ENCODE results near the gene SLCO4A1.

Gene SLCO4A1

GRCh38 chr20:62702895-62703852 lies 60.9 kb downstream of the SLCO4A1 start:
- Histone ChIP-seq H3K9ac (ENCODE audit: low read length) (no peak overlapping the region), H3K9me3 (ENCODE audit: control insufficient read depth, low read length) (no peaks in the 10 kb centered on the region), H3K36me3 (ENCODE audit: control insufficient read depth, insufficient read depth, low read length) (no peaks in the 10 kb centered on the region), H3K4me1 (ENCODE audit: control insufficient read depth, insufficient read depth, low read length) (peaks cover 9% of the 10 kb centered on the region), H3K27me3 (ENCODE audit: control insufficient read depth, insufficient read depth, low read length) (peaks cover 37% of the 10 kb centered on the region), H3K4me3 (ENCODE audit: low read length) (no peak overlapping the region)

- H3K9me3 ChIP-seq (ENCODE audit: control insufficient read depth, low read length): no peaks in the 10 kb centered on the region
- H3K4me3 ChIP-seq (ENCODE audit: low read length): no peak overlapping the region
- peaks cover 9% of the 10 kb centered on the region for H3K4me1 ChIP-seq (ENCODE audit: control insufficient read depth, insufficient read depth, low read length)
- H3K27me3 ChIP-seq (ENCODE audit: control insufficient read depth, insufficient read depth, low read length): peaks cover 38% of the 10 kb centered on the region
- H3K9ac ChIP-seq (ENCODE audit: low read length): no peak overlapping the region
- H3K36me3 ChIP-seq (ENCODE audit: control insufficient read depth, insufficient read depth, low read length): no peaks in the 10 kb centered on the region
Observed at GRCh38 chr20:62703853-62704228, 61.5 kb downstream of the SLCO4A1 start.

GRCh38 chr20:62704341-62704948 lies 62.1 kb downstream of the SLCO4A1 start:
- Histone ChIP-seq H3K9me3 (ENCODE audit: control insufficient read depth, low read length) (no peaks in the 10 kb centered on the region), H3K27me3 (ENCODE audit: control insufficient read depth, insufficient read depth, low read length) (peaks cover 37% of the 10 kb centered on the region), H3K4me3 (ENCODE audit: low read length) (no peak overlapping the region), H3K4me1 (ENCODE audit: control insufficient read depth, insufficient read depth, low read length) (peaks cover 9% of the 10 kb centered on the region), H3K36me3 (ENCODE audit: control insufficient read depth, insufficient read depth, low read length) (no peaks in the 10 kb centered on the region), H3K9ac (ENCODE audit: low read length) (no peak overlapping the region)

- Histone ChIP-seq H3K4me1 (ENCODE audit: control insufficient read depth, insufficient read depth, low read length) (peaks cover 9% of the 10 kb centered on the region), H3K9ac (ENCODE audit: low read length) (no peak overlapping the region), H3K9me3 (ENCODE audit: control insufficient read depth, low read length) (no peaks in the 10 kb centered on the region), H3K27me3 (ENCODE audit: control insufficient read depth, insufficient read depth, low read length) (peaks cover 48% of the 10 kb centered on the region), H3K4me3 (ENCODE audit: low read length) (no peak overlapping the region), H3K36me3 (ENCODE audit: control insufficient read depth, insufficient read depth, low read length) (no peaks in the 10 kb centered on the region)
Observed at GRCh38 chr20:62705627-62706026, 63.3 kb downstream of the SLCO4A1 start.

GRCh38 chr20:62706344-62706743 lies 64.0 kb downstream of the SLCO4A1 start:
- Histone ChIP-seq H3K4me1 (ENCODE audit: control insufficient read depth, insufficient read depth, low read length) (peaks cover 9% of the 10 kb centered on the region), H3K4me3 (ENCODE audit: low read length) (no peak overlapping the region), H3K27me3 (ENCODE audit: control insufficient read depth, insufficient read depth, low read length) (peaks cover 55% of the 10 kb centered on the region), H3K36me3 (ENCODE audit: control insufficient read depth, insufficient read depth, low read length) (no peaks in the 10 kb centered on the region), H3K9ac (ENCODE audit: low read length) (no peak overlapping the region), H3K9me3 (ENCODE audit: control insufficient read depth, low read length) (no peaks in the 10 kb centered on the region)

GRCh38 chr20:62706857-62707256 lies 64.6 kb downstream of the SLCO4A1 start:
- H3K4me3 ChIP-seq (ENCODE audit: low read length): no peak overlapping the region
- no peaks in the 10 kb centered on the region for H3K36me3 ChIP-seq (ENCODE audit: control insufficient read depth, insufficient read depth, low read length)
- peaks cover 57% of the 10 kb centered on the region for H3K27me3 ChIP-seq (ENCODE audit: control insufficient read depth, insufficient read depth, low read length)
- no peak overlapping the region for H3K9ac ChIP-seq (ENCODE audit: low read length)
- H3K9me3 ChIP-seq (ENCODE audit: control insufficient read depth, low read length): no peaks in the 10 kb centered on the region
- peaks cover 9% of the 10 kb centered on the region for H3K4me1 ChIP-seq (ENCODE audit: control insufficient read depth, insufficient read depth, low read length)

- Histone ChIP-seq H3K36me3 (ENCODE audit: control insufficient read depth, insufficient read depth, low read length) (no peaks in the 10 kb centered on the region), H3K9ac (ENCODE audit: low read length) (no peak overlapping the region), H3K27me3 (ENCODE audit: control insufficient read depth, insufficient read depth, low read length) (peaks cover 62% of the 10 kb centered on the region), H3K9me3 (ENCODE audit: control insufficient read depth, low read length) (no peaks in the 10 kb centered on the region), H3K4me3 (ENCODE audit: low read length) (no peak overlapping the region), H3K4me1 (ENCODE audit: control insufficient read depth, insufficient read depth, low read length) (peaks cover 9% of the 10 kb centered on the region)
Observed at GRCh38 chr20:62707276-62707920, 65.1 kb downstream of the SLCO4A1 start.

GRCh38 chr20:62707921-62708521 lies 65.7 kb downstream of the SLCO4A1 start:
- Histone ChIP-seq H3K4me3 (ENCODE audit: low read length) (no peak overlapping the region), H3K27me3 (ENCODE audit: control insufficient read depth, insufficient read depth, low read length) (peaks cover 68% of the 10 kb centered on the region), H3K9me3 (ENCODE audit: control insufficient read depth, low read length) (no peaks in the 10 kb centered on the region), H3K9ac (ENCODE audit: low read length) (no peak overlapping the region), H3K36me3 (ENCODE audit: control insufficient read depth, insufficient read depth, low read length) (no peaks in the 10 kb centered on the region), H3K4me1 (ENCODE audit: control insufficient read depth, insufficient read depth, low read length) (peaks cover 9% of the 10 kb centered on the region)

GRCh38 chr20:62708591-62709536 lies 66.6 kb downstream of the SLCO4A1 start, which contains the start of gene NTSR1:
Gene NTSR1, plus strand, starts transcription at chr20:62708836. Its CDS starts 372 bp downstream, at chr20:62709208.
- Histone ChIP-seq H3K4me1 (ENCODE audit: control insufficient read depth, insufficient read depth, low read length) (peaks cover 5% of the 10 kb centered on the region), H3K4me3 (ENCODE audit: low read length) (no peak within 1 kb of the TSS)

GRCh38 chr20:62709537-62709905 lies 67.2 kb downstream of the SLCO4A1 start:
- H3K4me1 ChIP-seq (ENCODE audit: control insufficient read depth, insufficient read depth, low read length): no peaks in the 10 kb centered on the region
- no peaks in the 10 kb centered on the region for H3K36me3 ChIP-seq (ENCODE audit: control insufficient read depth, insufficient read depth, low read length)
- no peak overlapping the region for H3K9ac ChIP-seq (ENCODE audit: low read length)
- H3K9me3 ChIP-seq (ENCODE audit: control insufficient read depth, low read length): no peaks in the 10 kb centered on the region
- no peak overlapping the region for H3K4me3 ChIP-seq (ENCODE audit: low read length)
- H3K27me3 ChIP-seq (ENCODE audit: control insufficient read depth, insufficient read depth, low read length): peaks cover 76% of the 10 kb centered on the region

More at GRCh38 chr20:62708591-62709536, 66.6 kb downstream of the SLCO4A1 start, which contains the start of gene NTSR1:
- H3K9me3 ChIP-seq (ENCODE audit: control insufficient read depth, low read length): no peaks in the 10 kb centered on the region
- no peak within 1 kb of the TSS for H3K9ac ChIP-seq (ENCODE audit: low read length)
- H3K36me3 ChIP-seq (ENCODE audit: control insufficient read depth, insufficient read depth, low read length): no peaks in the 10 kb centered on the region
- H3K27me3 ChIP-seq (ENCODE audit: control insufficient read depth, insufficient read depth, low read length): peaks cover 76% of the 10 kb centered on the region
